H9 (cell line): Measurements from ENCODE around the gene KLHL14. TPM values are rescaled to one million over a fixed set of nuclear protein-coding genes. Genes with fewer than 3 reads are reported as not detected.

Experiments
- DNase-seq: peaks from one replicate; pipeline ENCODE4 v3.0.0-alpha.2; 2017
- H2AFZ ChIP-seq: one replicate; pipeline ENCODE4 v1.6.1; 2013; ENCODE audit warnings: mild to moderate bottlenecking, low read length, control low read depth, moderate library complexity
- H2AK5ac ChIP-seq: 2 replicates; pipeline ENCODE4 v1.6.1; 2013; ENCODE audit warnings: low read length, control low read depth, mixed read lengths; ENCODE audit not compliant: insufficient read length
- H2BK120ac ChIP-seq: one replicate; pipeline ENCODE4 v1.6.1; 2013; ENCODE audit warnings: low read depth, mild to moderate bottlenecking, low read length, control low read depth, inconsistent platforms; ENCODE audit not compliant: poor library complexity, severe bottlenecking
- H2BK12ac ChIP-seq: 2 replicates; pipeline ENCODE4 v1.6.1; 2013; ENCODE audit warnings: low read length, control low read depth, mixed read lengths, low read depth; ENCODE audit not compliant: insufficient read length
- H2BK15ac ChIP-seq: 2 replicates; pipeline ENCODE4 v1.6.1; 2013; ENCODE audit warnings: low read depth, low read length, control low read depth
- H2BK20ac ChIP-seq: one replicate; pipeline ENCODE4 v1.6.1; 2013; ENCODE audit warnings: low read depth, mild to moderate bottlenecking, low read length, control low read depth, inconsistent platforms; ENCODE audit not compliant: poor library complexity, severe bottlenecking
- H2BK5ac ChIP-seq: 2 replicates; pipeline ENCODE4 v1.6.1; 2013; ENCODE audit warnings: low read length, control low read depth, mixed read lengths; ENCODE audit not compliant: insufficient read length
- H3K14ac ChIP-seq: 2 replicates; pipeline ENCODE4 v1.6.1; 2013; ENCODE audit warnings: low read length, control low read depth; ENCODE audit not compliant: insufficient read depth
- H3K18ac ChIP-seq: 2 replicates; pipeline ENCODE4 v1.6.1; 2013; ENCODE audit warnings: low read depth, mild to moderate bottlenecking, mixed read lengths, low read length, control low read depth; ENCODE audit not compliant: insufficient read length
- H3K23ac ChIP-seq: 2 replicates; pipeline ENCODE4 v1.6.1; 2013; ENCODE audit warnings: low read length, control low read depth, mixed read lengths, low read depth; ENCODE audit not compliant: insufficient read length
- H3K23me2 ChIP-seq: 2 replicates; pipeline ENCODE4 v1.6.1; 2013; ENCODE audit warnings: low read depth, mild to moderate bottlenecking, mixed read lengths, low read length, control low read depth; ENCODE audit not compliant: insufficient read length, poor library complexity, severe bottlenecking
- H3K27ac ChIP-seq: 2 replicates; pipeline ENCODE4 v1.5.1; 2013; ENCODE audit warnings: low read length, control low read depth, mixed read lengths, low read depth; ENCODE audit not compliant: insufficient read length
- H3K27me3 ChIP-seq: 2 replicates; pipeline ENCODE4 v1.6.1; 2013; ENCODE audit warnings: low read length, control low read depth, inconsistent platforms; ENCODE audit not compliant: insufficient read depth
- H3K4ac ChIP-seq: 2 replicates; pipeline ENCODE4 v1.6.1; 2013; ENCODE audit warnings: low read depth, mild to moderate bottlenecking, control low read depth, inconsistent platforms, low read length, moderate library complexity
- H3K4me1 ChIP-seq: 2 replicates; pipeline ENCODE4 v1.6.1; 2013; ENCODE audit warnings: low read length, control low read depth, inconsistent platforms; ENCODE audit not compliant: insufficient read depth
- H3K4me2 ChIP-seq: 2 replicates; pipeline ENCODE4 v1.6.1; 2013; ENCODE audit warnings: low read length, control low read depth, mixed read lengths; ENCODE audit not compliant: insufficient read length, insufficient read depth
- H3K56ac ChIP-seq: 2 replicates; pipeline ENCODE4 v1.6.1; 2013; ENCODE audit warnings: low read depth, mild to moderate bottlenecking, mixed read lengths, low read length, control low read depth; ENCODE audit not compliant: insufficient read length
- H3K79me1 ChIP-seq: 2 replicates; pipeline ENCODE4 v1.6.1; 2013; ENCODE audit warnings: low read depth, mild to moderate bottlenecking, moderate library complexity, low read length, control low read depth, inconsistent platforms; ENCODE audit not compliant: insufficient read depth, poor library complexity, severe bottlenecking
- H3K79me2 ChIP-seq: 2 replicates; pipeline ENCODE4 v1.6.1; 2013; ENCODE audit warnings: low read length, control low read depth, inconsistent platforms; ENCODE audit not compliant: insufficient read depth
- H3K9ac ChIP-seq: 2 replicates; pipeline ENCODE4 v1.6.1; 2013; ENCODE audit warnings: low read length, control low read depth, mixed read lengths; ENCODE audit not compliant: insufficient read length; ENCODE audit errors: extremely low read depth
- H3K9me3 ChIP-seq: one replicate; pipeline ENCODE4 v1.6.1; 2013; ENCODE audit warnings: low read depth, low read length, inconsistent platforms; ENCODE audit not compliant: control insufficient read depth
- H3T11ph ChIP-seq: one replicate; pipeline ENCODE4 v1.6.1; 2013; ENCODE audit warnings: mild to moderate bottlenecking, low read length, control low read depth, inconsistent platforms
- H4K20me1 ChIP-seq: one replicate; pipeline ENCODE4 v1.6.1; 2013; ENCODE audit not compliant: control insufficient read depth, insufficient read length, insufficient read depth
- H4K5ac ChIP-seq: 2 replicates; pipeline ENCODE4 v1.6.1; 2013; ENCODE audit warnings: low read depth, mild to moderate bottlenecking, mixed read lengths, low read length, control low read depth; ENCODE audit not compliant: insufficient read length
- H4K8ac ChIP-seq: replicated peaks from 2 replicates; pipeline ENCODE4 v1.6.1; 2013; ENCODE audit warnings: low read length, control low read depth, mixed read lengths, low read depth; ENCODE audit not compliant: insufficient read length
- H4K91ac ChIP-seq: 2 replicates; pipeline ENCODE4 v1.6.1; 2013; ENCODE audit warnings: low read depth, mild to moderate bottlenecking, moderate library complexity, mixed read lengths, low read length, control low read depth; ENCODE audit not compliant: insufficient read length
- H3K27ac Mint-ChIP-seq, 3 experiments: 2 replicates in 2 of 3; 3 replicates in 1 of 3; pipeline ENCODE4 v1.8.0; 2020 to 2021; ENCODE audit warnings: mixed read lengths in 3 of 3, mild to moderate bottlenecking in 1 of 3, moderate library complexity in 1 of 3
- H3K27me3 Mint-ChIP-seq: 2 replicates; pipeline ENCODE4 v1.8.0; 2021; ENCODE audit warnings: low read depth, mild to moderate bottlenecking, moderate library complexity, mixed read lengths
- H3K36me3 Mint-ChIP-seq, 3 experiments: 2 replicates in 2 of 3; 3 replicates in 1 of 3; pipeline ENCODE4 v1.8.0; 2020 to 2021; ENCODE audit warnings: low read depth in 3 of 3, mixed read lengths in 3 of 3; ENCODE audit not compliant: insufficient read depth in 1 of 3
- H3K4me1 Mint-ChIP-seq, 2 experiments: 2 replicates each; pipeline ENCODE4 v1.8.0; 2020; ENCODE audit warnings: mixed read lengths in 2 of 2
- H3K4me3 Mint-ChIP-seq, 2 experiments: 2 replicates in 1 of 2; 3 replicates in 1 of 2; pipeline ENCODE4 v1.8.0; 2020 to 2021; ENCODE audit warnings: mild to moderate bottlenecking in 2 of 2, mixed read lengths in 2 of 2, moderate library complexity in 1 of 2
- H3K9me3 Mint-ChIP-seq, 2 experiments: 2 replicates in 1 of 2; 3 replicates in 1 of 2; pipeline ENCODE4 v1.8.0; 2020; ENCODE audit warnings: mild to moderate bottlenecking in 2 of 2, mixed read lengths in 2 of 2, moderate library complexity in 1 of 2
- WGBS: extraction: QIAGEN DNeasy Blood & Tissue Kit; methylation state at CpG from one replicate; pipeline ENCODE4 v1.1.7; 2013; ENCODE audit warnings: missing lambda C conversion rate, low lambda C conversion rate, mixed read lengths; ENCODE audit not compliant: insufficient read length; ENCODE audit errors: extremely low coverage; 5-methylcytosine and 5-hydroxymethylcytosine counted together
- total RNA-seq: library from RNA; stranded (reverse); gene quantifications from 2 replicates; pipeline ENCODE4 v1.2.1, GENCODE V29; 2021
- TF ChIP-seq, protein P1 (sequence below): fragments of 200-600 bp; sonication (generic); conservative IDR thresholded peaks from 3 replicates; pipeline ENCODE4 v1.8.0; 2021; ENCODE audit warnings: antibody characterized with exemption, mild to moderate bottlenecking

The KLHL14 gene
- total RNA-seq, 1 experiment from 2014 or later, result 1.0 TPM

DNA sequence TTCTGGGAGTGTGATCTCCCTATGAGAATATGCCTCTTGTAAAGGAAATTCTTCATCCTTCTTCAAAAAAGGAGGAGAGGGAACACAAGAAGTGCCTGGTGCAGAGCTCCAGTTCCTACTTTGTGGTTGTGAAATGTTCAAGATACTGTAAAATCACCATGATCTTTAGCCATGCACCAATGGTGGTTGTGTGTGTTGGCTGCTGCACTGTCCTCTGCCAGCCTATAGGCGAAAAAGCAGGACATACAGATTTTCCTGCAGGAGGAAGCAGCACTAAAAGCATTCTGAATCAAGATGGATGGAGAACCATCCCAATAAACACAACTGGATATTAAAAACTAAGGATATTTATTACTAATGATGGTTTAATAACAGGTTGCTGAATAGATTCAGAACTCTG, 6.2 kb upstream of the KLHL14 start:
- H3K36me3 Mint-ChIP-seq, result no peaks in the 10 kb centered on the region
- Histone ChIP-seq H3K23me2 (no peaks in the 10 kb centered on the region), H4K91ac (no peak overlapping the region), H3T11ph (no peak overlapping the region), H3K79me2 (no peaks in the 10 kb centered on the region), H2BK20ac (no peak overlapping the region), H3K56ac (no peak overlapping the region), H2AK5ac (no peak overlapping the region), H3K9me3 (no peaks in the 10 kb centered on the region), H3K27ac (no peak overlapping the region), H3K9ac (no peak overlapping the region), H3K4ac (no peak overlapping the region), H2BK5ac (no peak overlapping the region), H2BK120ac (no peak overlapping the region), H3K27me3 (peaks cover 1% of the 10 kb centered on the region; the same call in 1 of the 2 replicates), H3K23ac (no peak overlapping the region), H4K8ac (no peak overlapping the region), H2BK15ac (no peak overlapping the region), H4K5ac (no peak overlapping the region), H3K4me2 (no peak overlapping the region), H4K20me1 (no peaks in the 10 kb centered on the region), H2BK12ac (no peak overlapping the region), H2AFZ (no peak overlapping the region), H3K18ac (no peak overlapping the region), H3K79me1 (no peaks in the 10 kb centered on the region), H3K14ac (no peak overlapping the region), H3K4me1 (no peaks in the 10 kb centered on the region)
- TF ChIP-seq, protein P1, sequence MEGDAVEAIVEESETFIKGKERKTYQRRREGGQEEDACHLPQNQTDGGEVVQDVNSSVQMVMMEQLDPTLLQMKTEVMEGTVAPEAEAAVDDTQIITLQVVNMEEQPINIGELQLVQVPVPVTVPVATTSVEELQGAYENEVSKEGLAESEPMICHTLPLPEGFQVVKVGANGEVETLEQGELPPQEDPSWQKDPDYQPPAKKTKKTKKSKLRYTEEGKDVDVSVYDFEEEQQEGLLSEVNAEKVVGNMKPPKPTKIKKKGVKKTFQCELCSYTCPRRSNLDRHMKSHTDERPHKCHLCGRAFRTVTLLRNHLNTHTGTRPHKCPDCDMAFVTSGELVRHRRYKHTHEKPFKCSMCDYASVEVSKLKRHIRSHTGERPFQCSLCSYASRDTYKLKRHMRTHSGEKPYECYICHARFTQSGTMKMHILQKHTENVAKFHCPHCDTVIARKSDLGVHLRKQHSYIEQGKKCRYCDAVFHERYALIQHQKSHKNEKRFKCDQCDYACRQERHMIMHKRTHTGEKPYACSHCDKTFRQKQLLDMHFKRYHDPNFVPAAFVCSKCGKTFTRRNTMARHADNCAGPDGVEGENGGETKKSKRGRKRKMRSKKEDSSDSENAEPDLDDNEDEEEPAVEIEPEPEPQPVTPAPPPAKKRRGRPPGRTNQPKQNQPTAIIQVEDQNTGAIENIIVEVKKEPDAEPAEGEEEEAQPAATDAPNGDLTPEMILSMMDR, result no peak; the same call in 2 of the 3 replicates
- no peak for DNase-seq
- no peak overlapping the region for H3K4me3 Mint-ChIP-seq
- no peak overlapping the region for H3K27ac Mint-ChIP-seq
- no CpG with 5 or more reads among the region's 1 CpG for WGBS
- H3K9me3 Mint-ChIP-seq, result no peaks in the 10 kb centered on the region
- peaks cover 5 to 12% of the 10 kb centered on the region in 2 experiments for H3K4me1 Mint-ChIP-seq
- H3K27me3 Mint-ChIP-seq, result peaks cover 9% of the 10 kb centered on the region
